HG03378 (cell line): Measurements from ENCODE around the gene FSHR.
A peak's percentile ranks its signal among the peaks of the same experiment; 100 is the strongest.

Experiments
- ATAC-seq: cut with Tn5 transposase; IDR thresholded peaks from one replicate; pipeline ENCODE4 v1.9.1; 2021; ENCODE audit warnings: mild to moderate bottlenecking, moderate library complexity; ENCODE audit not compliant: unreplicated experiment

Gene FSHR

DNA sequence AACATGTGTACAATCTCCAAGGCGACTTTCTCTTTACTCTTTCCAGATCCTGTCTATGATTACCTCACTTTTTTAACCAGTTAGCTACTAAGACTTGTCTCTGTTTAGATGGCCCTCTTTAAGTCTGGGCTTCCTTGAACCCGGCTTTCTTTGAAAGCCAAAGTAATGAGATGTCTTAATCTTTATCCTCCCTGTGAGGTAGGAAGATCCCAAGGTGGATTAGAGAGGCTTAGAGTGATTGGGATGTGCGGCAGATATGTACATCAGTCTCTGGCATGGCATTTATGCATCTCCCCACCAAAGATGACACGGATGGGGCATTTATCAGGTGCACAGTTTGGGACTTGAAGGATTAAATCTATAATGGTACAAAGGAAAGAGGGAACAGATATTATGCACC, 186.3 kb downstream of the FSHR start:
- no peak for ATAC-seq

DNA sequence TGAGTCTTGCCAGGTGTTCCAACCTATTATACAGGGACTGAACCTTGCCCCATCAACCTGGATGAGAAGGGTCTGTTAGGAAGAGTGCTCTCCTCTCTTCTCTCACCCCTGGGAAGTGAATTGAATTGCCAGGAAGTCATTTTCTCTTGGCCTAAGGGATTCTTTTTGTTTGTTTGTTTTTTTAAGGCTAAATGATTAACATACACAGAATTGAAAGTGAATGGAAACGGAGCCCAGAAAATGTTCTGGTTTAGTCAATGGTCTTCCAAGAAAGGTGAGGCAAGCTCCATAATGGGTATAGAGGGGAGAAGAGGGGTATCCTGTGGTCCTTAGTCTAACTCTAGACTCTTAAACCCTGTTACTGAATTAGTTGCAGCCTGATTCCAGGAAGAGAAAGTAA, 189.1 kb downstream of the FSHR start:
- ATAC-seq, result no peak

DNA sequence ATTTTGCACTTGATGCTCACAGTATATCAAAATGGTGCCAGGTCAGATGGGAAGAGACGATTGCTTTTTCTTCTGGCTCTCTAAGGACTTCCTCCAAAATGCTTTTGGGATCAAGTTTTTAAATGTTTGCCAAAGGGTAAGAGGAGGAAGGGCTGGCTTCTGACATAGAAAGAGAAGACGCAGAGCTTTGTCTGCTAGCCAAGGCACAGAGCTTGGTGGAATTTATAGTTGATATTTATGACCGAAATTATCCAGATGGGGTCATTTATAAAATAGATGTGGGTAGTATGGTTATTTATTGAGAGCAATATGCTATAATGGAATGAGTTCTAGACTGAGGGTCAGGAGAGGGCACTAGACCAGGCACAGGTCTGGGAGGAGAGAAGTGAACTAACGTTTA, 193.3 kb downstream of the FSHR start:
- no peak for ATAC-seq

DNA sequence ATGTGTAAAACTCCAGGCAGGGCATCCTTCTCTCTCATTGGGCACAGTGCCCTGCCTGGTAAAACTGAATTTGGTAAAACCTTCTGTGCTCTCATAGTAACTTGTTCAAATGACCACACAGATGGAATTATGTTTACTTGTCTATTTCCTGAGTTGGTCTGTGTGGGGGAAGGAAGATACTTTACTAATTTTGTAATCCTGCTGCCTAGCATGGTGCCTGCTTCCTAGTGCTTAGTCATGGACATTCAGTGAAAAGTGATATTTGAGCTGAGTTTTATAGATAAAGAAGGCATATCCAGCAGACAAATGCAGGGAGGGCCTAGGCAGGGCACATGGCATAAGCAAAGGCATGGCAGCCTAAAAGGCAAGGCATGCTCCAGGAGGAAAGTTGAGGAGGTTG, 199.4 kb downstream of the FSHR start:
- ATAC-seq, result no peak

DNA sequence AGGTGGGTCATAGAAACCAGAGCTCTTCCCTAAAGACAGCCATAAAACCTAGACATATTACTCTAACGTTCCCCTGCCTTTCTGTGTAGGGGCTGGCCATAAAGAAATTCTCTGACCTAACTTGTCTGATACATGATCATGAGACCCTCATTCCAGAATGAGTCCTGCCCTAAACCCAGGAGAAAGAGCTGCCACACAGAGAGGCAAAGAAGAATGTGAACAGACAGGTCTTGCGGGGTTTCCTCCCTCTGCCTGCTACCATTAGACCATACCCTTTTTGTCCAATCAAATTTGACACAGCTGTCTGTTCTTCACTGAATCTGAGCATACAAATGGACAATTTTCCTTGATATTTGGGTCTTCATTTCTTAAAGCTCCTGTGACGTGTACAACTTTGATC, 200.0 kb downstream of the FSHR start:
- ATAC-seq, result no peak

DNA sequence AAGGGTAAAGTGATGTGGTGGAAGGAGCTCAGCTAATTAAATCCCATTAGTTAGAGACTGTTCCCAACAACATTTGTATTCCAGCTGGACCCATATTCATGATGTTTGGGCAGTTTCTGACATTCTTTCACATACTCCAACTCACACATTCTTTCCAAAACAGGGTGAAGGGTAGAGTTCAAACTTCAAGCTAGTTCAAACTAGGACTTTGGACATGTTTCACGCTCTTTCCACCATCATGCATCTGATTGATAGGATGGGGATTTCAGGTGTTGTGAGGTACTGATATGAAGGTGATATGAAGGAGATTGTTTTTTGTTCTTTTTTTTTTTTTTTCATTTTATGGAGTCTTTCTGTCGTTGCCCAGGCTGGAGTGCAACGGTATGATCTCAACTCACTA, 201.7 kb downstream of the FSHR start:
- no peak for ATAC-seq

DNA sequence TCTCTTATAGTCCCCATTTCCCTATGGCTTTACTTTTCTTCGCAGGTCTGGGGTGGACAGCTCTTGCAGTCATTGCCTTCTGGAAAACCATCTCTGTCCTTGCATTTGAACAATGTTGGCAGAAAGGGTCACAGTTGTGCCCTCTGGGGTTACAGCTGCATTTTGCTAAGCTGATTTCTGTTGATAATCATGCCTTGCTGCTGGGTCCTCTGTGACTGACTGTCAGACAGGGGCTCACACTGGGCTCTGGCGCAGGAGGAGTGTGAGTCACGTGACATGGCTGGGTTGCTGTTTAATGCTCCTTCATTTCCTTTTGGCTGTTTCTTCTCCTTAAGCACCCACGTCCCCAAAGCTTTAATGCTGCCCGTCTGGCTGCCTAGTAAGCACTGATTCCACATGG, 202.2 kb downstream of the FSHR start:
- ATAC-seq, result no peak

DNA sequence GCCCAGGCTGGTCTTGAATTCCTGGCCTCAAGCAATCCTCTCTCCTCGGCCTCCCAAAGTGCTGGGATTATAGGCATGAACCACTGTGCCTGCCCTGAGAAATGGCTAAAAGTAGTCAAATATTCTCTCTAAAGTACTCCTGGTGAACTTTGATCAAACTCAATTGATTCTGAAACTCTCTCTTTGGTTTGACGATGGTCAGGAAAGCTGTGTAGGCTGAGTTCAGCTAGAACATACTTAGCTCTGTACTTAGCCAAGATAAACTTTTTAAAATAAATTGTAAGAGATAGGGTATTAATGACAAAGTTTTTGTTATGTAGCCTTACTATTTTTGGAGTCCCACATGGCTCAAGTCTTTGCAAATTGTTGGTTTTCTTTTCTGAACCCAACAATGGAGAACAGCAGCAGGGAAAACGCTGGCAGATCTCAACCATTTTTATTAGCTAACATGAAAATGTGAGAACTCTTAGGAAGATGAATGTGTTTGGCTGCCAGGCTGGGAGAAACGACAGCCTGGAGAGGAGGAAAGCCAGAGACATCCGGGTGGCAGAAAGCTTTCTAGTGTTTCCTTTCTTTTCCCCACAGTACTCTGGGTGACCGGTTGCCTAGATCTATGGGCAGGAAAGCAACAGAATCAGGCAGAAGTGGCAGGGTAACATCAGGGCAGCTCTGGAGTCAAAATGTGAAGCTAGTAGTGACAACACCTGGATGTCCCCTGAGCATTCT, 205.8 kb downstream of the FSHR start:
- ATAC-seq, result no peak

DNA sequence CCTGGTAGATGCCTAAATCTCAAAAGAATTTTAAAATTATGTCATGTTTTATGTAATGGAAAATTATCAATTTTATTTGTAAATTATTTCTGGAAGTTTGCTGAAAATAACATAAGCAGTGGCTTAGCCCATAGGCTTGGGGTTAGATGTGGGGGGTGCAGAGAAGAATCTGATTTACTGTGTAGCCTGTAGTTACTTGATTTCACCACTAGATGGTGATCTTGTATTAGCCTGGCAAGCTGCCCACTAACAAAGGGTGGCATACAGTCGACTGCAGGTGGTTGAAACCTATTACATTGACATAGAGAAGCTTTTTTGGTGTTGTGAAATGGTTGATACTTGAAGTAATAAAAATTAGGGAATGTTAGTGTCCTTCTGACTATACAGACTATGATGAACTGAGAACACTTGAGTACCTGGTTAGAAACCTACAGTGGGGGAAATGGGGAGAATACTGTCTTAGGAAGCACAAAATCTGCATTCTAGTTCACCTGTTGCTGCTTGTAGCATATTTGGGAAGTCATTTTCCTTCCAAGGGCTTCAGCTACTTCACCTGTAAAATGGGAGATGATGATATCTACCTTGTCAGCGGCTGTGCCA, 207.8 kb downstream of the FSHR start:
- peak; percentile 94 for ATAC-seq

DNA sequence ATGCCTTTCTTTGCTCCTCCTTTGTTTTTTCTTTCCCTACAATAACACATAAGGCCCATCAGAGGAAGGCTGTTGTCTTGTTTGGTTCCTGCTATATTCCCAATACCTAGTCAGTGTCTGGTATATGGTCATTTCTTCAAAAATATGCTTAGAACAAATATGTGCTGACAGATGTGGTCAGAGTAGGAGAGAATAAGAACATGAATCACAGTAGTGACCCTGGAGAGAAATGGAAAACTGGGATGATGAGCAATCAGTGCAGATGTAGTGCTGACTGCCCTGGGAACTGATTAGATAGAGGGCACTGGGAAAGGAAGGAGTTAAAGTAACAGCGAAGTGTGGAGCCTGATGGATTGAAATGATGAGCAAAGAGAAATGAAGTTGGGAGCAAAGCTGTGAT, 209.4 kb downstream of the FSHR start:
- no peak for ATAC-seq

DNA sequence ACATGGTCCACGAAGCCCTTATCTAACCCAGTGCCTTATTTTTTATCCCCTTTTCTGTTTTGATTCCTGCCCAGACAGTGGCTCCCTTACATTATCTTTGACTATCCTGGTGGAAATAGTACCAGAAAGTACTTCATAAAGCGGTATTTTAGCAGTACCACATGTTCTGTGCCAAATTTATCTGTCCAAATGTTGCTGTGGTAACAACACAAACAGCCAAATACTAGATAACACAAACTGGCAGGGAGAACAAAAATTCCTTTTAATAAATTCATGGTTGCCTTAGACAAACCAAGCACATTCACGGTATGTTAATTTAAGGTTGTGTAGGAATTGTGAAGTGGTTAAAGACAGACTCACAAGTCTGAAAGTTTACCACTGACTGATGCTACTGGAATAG, 210.9 kb downstream of the FSHR start:
- ATAC-seq, result no peak

DNA sequence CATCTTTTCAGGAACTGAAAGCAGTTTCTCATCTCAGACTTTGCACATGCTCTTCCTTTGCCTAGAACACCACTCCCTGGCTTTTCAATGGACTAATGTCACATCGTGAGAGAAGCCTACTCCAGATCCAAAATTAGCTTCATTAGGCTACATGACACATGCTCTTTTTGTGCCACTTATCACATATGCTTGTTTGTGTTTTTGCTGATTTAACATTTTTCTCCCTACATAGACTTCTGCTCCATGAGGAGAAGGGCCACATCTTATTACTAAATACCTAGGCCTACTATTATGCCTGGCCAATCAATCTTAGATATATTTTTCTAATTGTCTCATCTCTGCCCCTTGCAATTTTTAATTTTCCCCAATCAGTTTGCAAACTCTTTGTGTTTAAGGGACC, 212.4 kb downstream of the FSHR start:
- ATAC-seq, result no peak

DNA sequence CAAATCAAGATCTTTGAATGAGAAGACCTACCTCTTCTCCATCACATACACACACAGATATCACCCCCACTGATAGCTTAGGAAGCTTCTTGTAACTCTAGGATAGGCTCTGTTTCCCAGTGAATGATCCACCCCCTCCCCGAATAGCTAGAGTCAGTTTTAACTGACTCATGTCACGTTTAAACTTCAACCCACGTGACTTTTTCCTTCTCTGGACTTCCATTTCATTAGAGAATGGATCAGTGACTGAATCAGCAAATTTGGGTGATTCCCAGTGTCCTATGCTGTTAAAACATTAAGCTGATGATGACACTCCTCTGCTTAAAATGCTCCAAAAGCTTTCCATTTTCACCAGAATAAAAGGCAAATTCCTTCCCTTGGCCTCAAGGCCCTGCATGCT, 212.9 kb downstream of the FSHR start:
- ATAC-seq, result no peak

DNA sequence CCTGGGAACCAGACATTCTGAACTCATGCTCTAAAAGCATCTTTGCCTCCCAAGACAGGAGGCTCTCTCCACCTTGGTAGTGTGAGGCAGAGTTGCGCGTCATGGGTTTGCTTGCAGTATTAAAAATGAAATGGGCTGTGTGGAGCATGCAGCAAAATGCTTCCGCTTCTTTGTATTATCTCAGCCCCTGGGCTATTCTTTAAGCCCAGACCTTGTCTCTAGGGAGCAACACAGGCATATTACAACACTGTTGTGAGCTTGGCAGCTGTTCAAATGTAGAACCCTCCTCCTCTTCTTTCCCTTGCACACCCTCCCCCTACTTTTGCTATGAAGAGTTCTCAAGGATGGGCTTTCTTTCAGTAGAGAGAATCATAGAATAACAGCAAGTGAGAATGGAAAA, 213.7 kb downstream of the FSHR start:
- ATAC-seq, result no peak

DNA sequence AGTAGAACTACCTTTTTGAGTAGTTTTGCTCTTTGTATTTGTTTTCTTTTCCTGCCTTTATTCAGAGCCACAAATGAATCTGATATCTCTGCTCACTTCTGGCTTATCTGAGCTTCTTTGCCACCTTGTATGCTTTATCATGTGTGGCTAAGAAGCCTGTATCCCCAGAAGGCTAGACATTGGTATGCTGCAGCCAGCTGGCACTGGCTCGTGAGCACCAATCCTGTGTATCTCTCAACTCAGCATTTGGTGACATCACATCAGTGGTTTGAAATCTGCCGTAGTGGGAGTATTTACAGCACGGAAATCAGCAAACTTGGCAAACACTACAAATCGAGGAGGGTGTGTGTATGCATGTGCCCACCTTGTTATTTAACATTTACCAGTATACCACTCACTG, 215.1 kb downstream of the FSHR start:
- no peak for ATAC-seq

DNA sequence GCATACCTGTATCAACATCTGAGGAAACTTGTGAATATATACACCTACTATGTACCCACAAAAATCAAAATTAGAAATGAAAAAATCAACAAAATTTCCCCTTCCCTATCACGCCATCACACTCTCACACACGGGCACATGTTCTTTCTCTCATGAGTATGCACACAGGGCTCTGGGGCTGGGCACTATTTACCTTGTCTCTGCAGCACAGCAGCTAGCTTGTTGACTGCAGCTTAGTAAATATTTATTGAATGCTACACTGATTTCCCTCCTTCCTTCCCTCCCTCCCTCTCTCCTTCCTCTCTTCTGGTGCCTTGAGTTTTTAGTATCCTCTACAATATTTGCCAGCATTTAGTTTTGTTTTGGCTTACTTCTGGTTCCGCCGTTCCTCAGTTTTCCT, 216.1 kb downstream of the FSHR start:
- ATAC-seq, result no peak

DNA sequence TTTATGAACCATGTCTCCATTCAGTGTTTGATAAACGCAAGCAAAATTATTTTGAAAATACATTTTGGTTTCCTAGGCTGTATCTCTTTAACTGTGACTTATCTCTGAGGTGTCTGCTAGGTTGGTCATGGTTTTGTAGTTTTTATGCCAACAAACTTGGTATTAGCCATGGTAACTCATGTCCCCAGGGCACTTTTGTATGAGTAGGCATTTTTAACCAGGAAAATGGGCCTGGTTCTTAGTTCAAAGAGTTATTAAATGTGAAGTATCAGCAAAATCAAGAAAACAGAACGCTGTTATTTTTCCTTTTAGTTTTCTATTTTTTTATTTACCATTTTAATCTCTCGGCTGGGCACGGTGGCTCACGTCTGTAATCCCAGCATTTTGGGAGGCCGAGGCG, 219.5 kb downstream of the FSHR start:
- ATAC-seq, result no peak

DNA sequence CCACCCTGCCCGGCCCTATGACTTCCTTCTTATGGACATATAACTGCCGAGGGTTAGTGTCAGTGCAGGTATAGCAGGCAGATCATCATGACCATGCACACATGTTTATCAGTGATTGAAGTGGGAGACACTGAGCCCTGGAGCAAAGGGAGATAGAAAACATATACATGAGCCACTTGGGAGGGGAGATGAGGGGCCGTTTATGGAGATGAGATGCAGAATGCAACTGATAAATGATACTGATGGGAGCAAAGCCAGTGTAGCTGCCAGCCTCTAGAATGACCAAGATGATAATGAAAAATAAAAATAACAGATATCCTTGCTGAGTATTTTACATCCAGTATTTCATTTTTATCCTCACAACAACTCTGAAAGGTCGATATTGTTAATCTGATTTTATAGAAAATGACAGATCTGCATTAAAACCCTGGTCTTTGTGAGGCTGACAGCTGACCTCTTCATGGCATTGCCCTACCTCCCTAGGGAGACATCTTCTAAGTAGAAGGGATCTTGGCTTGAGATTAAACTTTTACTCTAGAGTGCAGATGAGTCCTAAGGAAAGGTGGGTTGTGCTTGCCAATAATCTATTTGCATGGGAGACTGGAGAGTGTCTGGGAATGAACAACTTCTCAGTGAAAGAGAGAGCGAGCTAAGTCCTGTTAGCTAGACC, 220.4 kb downstream of the FSHR start:
- ATAC-seq, result no peak

DNA sequence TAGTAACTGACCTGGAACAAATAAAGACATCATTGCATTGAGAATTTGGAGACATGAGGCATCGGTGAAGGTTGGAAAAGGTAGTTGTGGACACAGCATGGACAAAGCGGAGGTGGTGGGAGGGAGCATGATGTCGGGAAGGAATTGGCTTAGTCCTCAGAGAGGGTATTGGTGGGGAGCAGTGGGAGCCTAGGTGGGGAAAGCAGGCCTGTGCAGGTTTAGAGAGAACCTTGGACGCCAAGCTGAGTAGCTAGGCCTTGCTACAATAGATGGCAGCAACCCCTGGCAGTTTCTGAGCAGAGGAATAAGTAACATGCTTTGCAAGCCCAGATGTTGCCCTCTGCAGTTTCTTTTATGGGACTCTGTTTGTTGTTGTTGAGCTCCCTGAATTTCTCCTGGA, 221.6 kb downstream of the FSHR start:
- no peak for ATAC-seq

DNA sequence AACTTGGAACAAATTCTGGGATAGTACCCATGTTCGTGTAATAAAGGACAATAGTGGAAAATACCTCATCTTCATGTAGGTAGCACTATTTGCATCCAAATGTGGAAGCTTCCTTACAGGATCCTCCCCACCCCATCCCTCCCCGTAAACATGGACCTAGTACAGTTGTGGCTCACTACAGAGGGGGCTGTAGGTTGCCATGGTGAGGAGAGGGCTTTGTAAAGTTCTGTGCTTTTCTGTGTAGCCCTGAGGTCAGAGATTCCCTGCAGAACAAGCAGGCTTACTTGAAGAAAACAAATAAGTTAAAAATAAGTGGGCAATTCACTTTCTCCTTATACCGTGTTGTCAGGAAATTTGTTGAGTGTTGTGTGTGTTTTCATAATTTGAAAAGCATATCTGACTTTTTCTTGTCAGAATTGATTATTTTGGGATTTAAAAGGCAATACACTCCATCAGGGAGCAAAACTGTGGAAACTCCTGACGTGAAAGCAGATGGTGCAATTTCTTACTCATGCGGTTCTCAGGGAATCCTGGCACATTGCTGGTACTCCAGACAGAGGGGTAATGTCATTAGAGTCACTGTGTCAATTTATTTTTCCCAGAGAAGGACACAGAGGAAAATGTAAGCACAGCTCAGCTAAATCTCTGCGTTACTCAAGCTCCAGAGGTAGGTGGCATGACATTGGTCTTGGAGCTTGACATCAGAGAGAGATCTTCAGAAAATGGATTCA, 224.6 kb downstream of the FSHR start:
- ATAC-seq, result no peak

DNA sequence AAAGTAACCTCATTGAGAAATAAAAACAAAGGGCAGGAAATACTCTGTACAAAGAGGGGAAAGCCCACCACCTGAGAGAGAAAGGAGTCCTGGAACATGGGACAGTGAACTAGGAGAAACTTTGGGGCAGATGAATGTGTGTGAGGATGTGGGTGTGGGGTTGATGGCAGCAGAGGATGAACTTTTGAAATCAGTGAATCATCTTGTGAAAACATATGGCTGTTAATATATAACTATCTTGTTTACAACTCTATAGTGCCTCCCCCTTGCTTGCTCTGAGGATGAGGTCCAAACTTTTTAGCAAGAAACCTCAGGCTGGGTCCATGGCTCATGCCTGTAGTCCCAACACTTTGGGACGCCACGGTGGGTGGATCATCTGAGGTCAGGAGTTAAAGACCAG, 227.0 kb downstream of the FSHR start:
- ATAC-seq, result peak; percentile 53

DNA sequence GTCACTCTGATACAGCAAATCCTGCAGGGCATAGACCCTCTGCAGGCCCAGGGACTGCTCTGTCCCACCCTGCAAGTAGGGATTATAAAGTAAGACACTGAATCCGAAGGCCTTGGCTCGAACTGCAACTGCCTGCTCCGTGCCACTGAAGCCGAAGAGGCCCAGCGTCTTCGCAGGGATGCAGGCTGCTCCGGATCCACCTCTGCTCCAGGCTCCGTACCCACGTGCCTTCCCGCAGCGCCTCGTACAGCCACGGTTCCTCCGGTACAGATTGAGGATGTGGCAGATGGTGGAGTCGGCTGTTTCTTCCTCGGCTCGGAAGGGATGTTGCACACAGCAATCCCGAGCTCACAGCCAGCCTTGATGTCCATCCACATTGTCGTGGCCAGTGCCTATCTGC, 238.4 kb downstream of the FSHR start:
- ATAC-seq, result no peak
